ENCODE results near the gene CBR1. TPM values are rescaled to one million over a fixed set of nuclear protein-coding genes. Genes with fewer than 3 reads are reported as not detected.

The CBR1 gene
- total RNA-seq, 1 donor from 2014 or later: 48.7 TPM

DNA sequence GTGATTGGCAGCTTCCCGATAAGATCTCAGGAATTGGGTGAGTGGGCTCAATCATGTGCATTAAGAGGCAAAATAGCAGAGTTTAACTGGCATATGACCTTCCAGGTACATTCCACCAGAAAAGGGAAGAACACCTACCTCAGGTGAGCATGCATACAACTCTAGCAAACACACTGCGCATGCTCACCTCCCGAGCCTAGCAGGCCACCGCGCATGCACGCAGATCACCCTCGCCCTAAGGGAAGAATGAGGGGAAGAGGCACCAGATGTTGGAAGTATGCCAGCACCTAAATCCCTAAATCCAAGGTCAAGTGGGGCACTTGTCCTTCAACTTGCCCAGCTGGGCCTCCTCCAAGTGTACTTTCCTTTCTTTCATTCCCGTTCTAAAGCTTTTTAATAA, 41.4 kb downstream of the CBR1 start:
- intact Hi-C loops (cut with micrococcal nuclease): loop anchor here (5.0 kb wide), 2 partner anchors 34 to 1404 kb away; no protein-coding TSS in a partner anchor

DNA sequence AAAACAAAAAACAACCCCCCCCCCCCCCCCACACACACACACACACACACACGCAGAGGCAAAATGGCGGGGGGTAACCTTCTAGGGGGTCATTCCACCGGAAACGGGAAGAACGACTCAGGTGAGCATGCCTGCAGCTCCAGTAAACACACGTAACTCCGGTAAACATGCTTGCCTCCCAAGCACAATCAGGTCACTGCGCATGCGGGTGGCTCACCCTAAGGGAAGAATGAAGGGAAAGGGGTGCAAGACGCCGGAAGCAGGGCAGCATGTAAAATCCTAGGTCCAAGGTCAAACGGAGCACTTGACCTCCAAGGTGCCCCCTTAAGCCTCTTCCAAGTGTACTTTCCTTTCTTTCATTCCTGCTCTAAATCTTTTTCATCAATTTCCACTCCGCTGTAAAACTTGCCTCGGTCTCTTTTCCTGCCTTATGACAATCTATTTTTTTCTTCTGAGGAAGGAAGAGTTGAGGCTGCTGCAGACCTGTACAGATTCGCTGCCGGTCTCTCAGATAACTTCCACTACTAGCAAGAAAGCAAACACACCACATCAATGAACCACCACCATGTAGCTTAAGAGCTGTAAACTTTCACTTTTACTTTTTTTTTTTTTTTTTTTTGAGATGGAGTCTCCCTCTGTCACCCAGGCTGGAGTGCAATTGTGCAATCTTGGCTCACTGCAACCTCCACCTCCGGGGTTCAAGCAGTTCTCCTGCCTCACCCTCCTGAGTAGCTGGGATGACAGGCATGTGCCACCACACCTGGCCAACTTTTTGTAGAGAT, 44.0 kb downstream of the CBR1 start:
- intact Hi-C loops (cut with micrococcal nuclease): loop anchor here (2.0 to 5.0 kb wide), 3 partner anchors 37 to 1407 kb away; partner anchors contain the start of gene SETD4

DNA sequence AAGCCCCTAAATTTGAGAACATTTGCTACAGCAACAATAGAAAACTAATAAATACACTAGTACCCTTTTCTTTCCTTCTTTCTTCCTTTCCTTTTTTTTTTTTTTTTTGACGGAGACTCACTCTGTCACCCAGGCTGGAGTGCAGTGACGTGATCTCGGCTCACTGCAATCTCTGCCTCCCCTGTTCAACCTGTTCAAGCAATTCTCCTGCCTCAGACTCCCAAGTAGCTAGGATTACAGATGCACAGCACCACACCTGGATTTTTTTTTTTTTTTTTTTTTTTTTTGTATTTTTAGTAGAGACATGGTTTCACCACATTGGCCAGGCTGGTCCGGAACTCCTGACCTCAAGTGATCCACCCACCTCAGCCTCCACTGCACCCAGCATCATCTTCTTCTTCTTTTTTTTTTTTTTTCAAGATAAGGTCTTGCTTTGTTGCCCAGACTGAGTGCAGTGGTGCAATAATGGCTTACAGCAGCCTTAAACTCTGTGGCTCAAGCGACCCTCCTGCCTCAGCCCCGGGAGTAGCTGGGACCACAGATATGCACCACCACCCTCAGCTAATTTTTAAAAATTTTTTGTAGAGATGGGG, 45.4 kb downstream of the CBR1 start:
- intact Hi-C loops (cut with micrococcal nuclease): no loop called here

DNA sequence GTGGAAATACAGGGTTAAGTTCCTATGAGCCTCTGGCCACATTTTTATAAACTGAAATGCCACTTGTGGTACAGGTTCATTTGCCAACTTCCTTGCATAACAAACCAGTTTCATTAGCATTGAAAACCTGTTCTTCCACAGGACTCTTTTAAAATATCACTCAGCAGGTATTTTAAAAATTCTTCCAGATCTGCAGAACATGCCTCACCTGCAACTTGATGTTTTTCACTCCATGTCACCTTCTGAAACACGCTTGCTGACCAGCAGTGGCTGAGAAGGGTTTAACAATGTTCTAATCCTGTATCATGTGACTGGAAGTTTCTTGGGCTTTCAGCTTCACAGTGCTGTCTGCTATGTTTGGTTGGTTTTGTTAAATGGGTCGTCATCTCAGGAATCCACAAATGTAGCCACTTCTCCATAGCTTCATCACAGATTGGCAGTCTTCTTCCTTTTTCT, 47.5 kb downstream of the CBR1 start:
- intact Hi-C loops (cut with micrococcal nuclease): no loop called here

DNA sequence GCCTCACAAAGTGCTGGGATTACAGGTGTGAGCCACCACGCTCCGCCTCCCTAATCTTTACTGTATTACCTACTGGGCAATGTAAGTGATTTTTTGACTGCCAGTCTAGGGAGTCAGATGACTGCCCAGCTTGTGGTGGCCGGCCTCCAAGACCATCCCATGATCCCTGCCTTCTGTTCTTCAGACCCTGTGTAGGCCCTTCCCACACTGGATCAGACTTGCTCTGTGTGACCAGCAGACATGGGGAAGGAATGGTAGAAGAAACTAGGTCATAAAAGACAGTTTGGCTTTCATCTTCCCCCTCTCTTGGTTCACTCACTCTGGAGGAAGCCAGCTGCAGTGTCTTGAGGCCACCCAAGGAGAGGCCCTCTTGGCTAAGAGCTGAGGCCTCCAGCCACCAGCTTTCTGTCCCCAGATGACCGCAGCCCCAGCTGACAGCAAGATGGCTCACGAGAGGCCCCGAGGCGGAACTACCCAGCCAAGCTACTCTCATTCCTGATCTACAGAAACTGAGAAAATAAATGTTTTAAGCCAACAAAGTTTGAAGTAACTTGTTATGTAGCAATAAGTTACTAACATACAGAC, 50.6 kb downstream of the CBR1 start:
- intact Hi-C loops (cut with micrococcal nuclease): no loop called here

Other genes starting within 250 kb of the CBR1 start
- gene SETD4, start 9.5 kb upstream of the CBR1 start, total RNA-seq: 19.0 and 21.5 TPM in 2 replicates
- gene CBR3, start 65.1 kb downstream of the CBR1 start, total RNA-seq: 24.1 and 25.7 TPM in 2 replicates
- gene DOP1B, start 86.8 kb downstream of the CBR1 start, total RNA-seq: 22.9 and 25.5 TPM in 2 replicates

Measured in T-helper 2 cell treated with Interferon-gamma antibody and Interleukin-4, amounts not matched to agents 100 ng/mL and 5 ng/mL, for 36 hours (primary cell).